Small intestine (tissue), 7 donors: ENCODE measurements around the gene C1orf105. TPM values are rescaled to one million over a fixed set of nuclear protein-coding genes. Genes with fewer than 3 reads are reported as not detected.
A peak's percentile ranks its signal among the peaks of the same experiment; 100 is the strongest.

ENCODE experiments used
- DNase-seq, 2 donors: peaks; one replicate each; pipeline versions ENCODE4 v3.0.0 to v3.0.0-alpha.2; 2013
- FAIRE-seq: peaks from 2 replicates; lab custom pipeline; 2012; peaks lifted over from hg19 to GRCh38; lab: Jason Lieb, UNC
- H3K27ac ChIP-seq, 3 donors: one replicate each; pipeline ENCODE4 v1.5.1; 2013; ENCODE audit warnings: low read length in 2 of 3, mild to moderate bottlenecking in 2 of 3, control low read depth in 1 of 3, inconsistent platforms in 1 of 3, low read depth in 1 of 3, moderate library complexity in 1 of 3
- H3K27me3 ChIP-seq, 3 donors: one replicate each; pipeline ENCODE4 v1.6.1; 2013; ENCODE audit warnings: low read length in 3 of 3, inconsistent platforms in 1 of 3; ENCODE audit not compliant: control insufficient read depth in 3 of 3, insufficient read depth in 3 of 3
- H3K36me3 ChIP-seq, 3 donors: one replicate each; pipeline ENCODE4 v1.6.1; 2013; ENCODE audit warnings: low read length in 3 of 3, inconsistent platforms in 1 of 3, low read depth in 1 of 3, mild to moderate bottlenecking in 1 of 3, moderate library complexity in 1 of 3; ENCODE audit not compliant: control insufficient read depth in 3 of 3, insufficient read depth in 2 of 3
- H3K4me1 ChIP-seq, 3 donors: one replicate each; pipeline ENCODE4 v1.6.1; 2013; ENCODE audit warnings: low read length in 2 of 3, inconsistent platforms in 1 of 3, low read depth in 1 of 3, mild to moderate bottlenecking in 1 of 3, moderate library complexity in 1 of 3; ENCODE audit not compliant: control insufficient read depth in 3 of 3, insufficient read depth in 2 of 3
- H3K4me3 ChIP-seq, 3 donors: one replicate each; pipeline ENCODE4 v1.5.1; 2013; ENCODE audit warnings: low read length in 3 of 3, control low read depth in 1 of 3, inconsistent platforms in 1 of 3, low read depth in 1 of 3, mild to moderate bottlenecking in 1 of 3, moderate library complexity in 1 of 3
- H3K9me3 ChIP-seq, 2 donors: one replicate each; pipeline ENCODE4 v1.6.1; 2013; ENCODE audit warnings: low read depth in 1 of 2, low read length in 1 of 2; ENCODE audit not compliant: control insufficient read depth in 2 of 2, insufficient read depth in 1 of 2
- WGBS, 3 donors: extraction: QIAGEN DNeasy Blood & Tissue Kit; methylation state at CpG; one replicate each; pipeline ENCODE4 v1.1.7; 2013; 5-methylcytosine and 5-hydroxymethylcytosine counted together
- polyA plus RNA-seq, 4 donors: library from polyadenylated mRNA; stranded (reverse) in 3 of 4; unstranded in 1 of 4; fragments of 200-250 nt in 3 of 4; fragments of 120-200 nt in 1 of 4; gene quantifications; one replicate each; pipeline versions ENCODE4 v1.2.1 to v1.2.3, GENCODE V29; 2013
- donor health status: healthy with polysubstance abuse.
- donor health status: control.
- donor health status: control.
- donor health status: Bipolar disorder and iron deficiency.
- donor health status: healthy.

Gene C1orf105
- polyA plus RNA-seq, 4 donors, result 0.10 to 1.1 (median 0.99) TPM; not detected in 1

GRCh38 chr1:172450524-172450885 is 30.0 kb downstream of the C1orf105 start:
- FAIRE-seq, result no peak
- WGBS, 3 donors, result 14 to 49% (median 41%) methylated on average over 7 of the region's 7 CpGs
- H3K27ac ChIP-seq, result peak overlapping the region; percentile 75 to 79 (median 76)

GRCh38 chr1:172451002-172451443 is 30.5 kb downstream of the C1orf105 start:
- no peaks in the 10 kb centered on the region for H3K27me3 ChIP-seq
- FAIRE-seq, result no peak
- H3K4me3 ChIP-seq, result no peak overlapping the region
- WGBS, 3 donors, result 11 to 55% (median 18%) methylated on average over 2 of the region's 2 CpGs
- H3K27ac ChIP-seq, result peak overlapping the region; percentile 75 to 79 (median 76)
- no peaks in the 10 kb centered on the region for H3K36me3 ChIP-seq
- no peaks in the 10 kb centered on the region for H3K9me3 ChIP-seq
- H3K4me1 ChIP-seq, result peaks cover 0 to 77% (median 1%) of the 10 kb centered on the region in 3 donors
- peak; percentile 75 to 89 for DNase-seq

More at GRCh38 chr1:172450524-172450885, 30.0 kb downstream of the C1orf105 start:
- DNase-seq, result peak; percentile 84 to 86
- peaks cover 0 to 72% (median 1%) of the 10 kb centered on the region in 3 donors for H3K4me1 ChIP-seq
- no peaks in the 10 kb centered on the region for H3K9me3 ChIP-seq
- no peaks in the 10 kb centered on the region for H3K27me3 ChIP-seq
- no peak overlapping the region for H3K4me3 ChIP-seq
- no peaks in the 10 kb centered on the region for H3K36me3 ChIP-seq

DNA sequence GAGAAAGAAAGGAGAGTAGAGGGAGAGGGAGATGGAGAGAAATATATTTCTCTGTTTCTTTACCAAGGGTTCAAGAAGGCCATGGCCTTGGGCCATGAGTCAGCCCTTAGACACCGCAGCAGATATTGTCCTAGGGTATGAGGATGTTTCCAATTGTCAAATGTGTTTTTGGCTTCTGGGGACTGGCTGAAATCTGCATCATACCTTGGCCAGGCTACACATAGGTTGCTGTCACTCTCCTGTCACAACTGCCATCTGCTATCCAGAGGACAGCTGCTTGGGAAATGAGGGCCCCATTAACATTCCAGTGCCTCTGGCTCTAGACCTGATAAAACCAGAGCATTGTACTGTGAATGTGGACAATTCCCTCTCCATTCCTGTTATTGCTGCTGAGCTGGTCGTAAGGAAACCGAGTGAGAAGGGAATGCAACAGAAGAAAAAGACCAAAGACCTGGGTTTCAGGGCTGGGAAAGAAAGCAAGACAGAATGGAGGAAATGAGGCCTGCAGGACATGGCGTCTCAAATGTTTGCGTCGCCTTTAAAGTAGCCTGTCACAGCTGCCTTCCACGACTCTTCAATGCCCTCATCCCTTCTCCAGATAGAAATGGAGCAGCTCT is 32.2 kb downstream of the C1orf105 start:
- Histone ChIP-seq H3K27ac (peak overlapping the region in 1 of 3 donors; percentile 51), H3K27me3 (no peaks in the 10 kb centered on the region), H3K4me3 (no peak overlapping the region), H3K36me3 (no peaks in the 10 kb centered on the region), H3K9me3 (no peaks in the 10 kb centered on the region), H3K4me1 (peaks cover 0 to 79% (median 1%) of the 10 kb centered on the region in 3 donors)
- WGBS, 3 donors, result 47 to 71% (median 69%) methylated on average over 7 of the region's 7 CpGs
- no peak for FAIRE-seq
- DNase-seq, result peak in 1 of 2 donors; percentile 52

GRCh38 chr1:172453153-172453545 is 32.7 kb downstream of the C1orf105 start:
- DNase-seq (no peak), FAIRE-seq (no peak)
- no peaks in the 10 kb centered on the region for H3K36me3 ChIP-seq
- H3K9me3 ChIP-seq, result no peaks in the 10 kb centered on the region
- H3K27me3 ChIP-seq, result no peaks in the 10 kb centered on the region
- H3K27ac ChIP-seq, result peak overlapping the region in 1 of 3 donors; percentile 51
- H3K4me1 ChIP-seq, result peaks cover 0 to 77% (median 1%) of the 10 kb centered on the region in 3 donors
- no peak overlapping the region for H3K4me3 ChIP-seq
- 57 to 75% (median 63%) methylated on average over 6 of the region's 6 CpGs for WGBS, 3 donors

GRCh38 chr1:172453607-172454006 is 33.1 kb downstream of the C1orf105 start:
- 32 to 62% (median 39%) methylated on average over 1 of the region's 1 CpG for WGBS, 3 donors
- Histone ChIP-seq H3K36me3 (no peaks in the 10 kb centered on the region), H3K27me3 (no peaks in the 10 kb centered on the region), H3K9me3 (no peaks in the 10 kb centered on the region), H3K27ac (peak overlapping the region in 1 of 3 donors; percentile 31), H3K4me1 (peaks cover 0 to 72% (median 1%) of the 10 kb centered on the region in 3 donors), H3K4me3 (no peak overlapping the region)
- FAIRE-seq, result no peak
- DNase-seq, result no peak

GRCh38 chr1:172455451-172455850 is 35.0 kb downstream of the C1orf105 start:
- H3K27ac ChIP-seq, result peak overlapping the region in 1 of 3 donors; percentile 59
- FAIRE-seq, result no peak
- 19 to 61% (median 58%) methylated on average over 1 of the region's 1 CpG for WGBS, 3 donors
- no peaks in the 10 kb centered on the region for H3K27me3 ChIP-seq
- no peaks in the 10 kb centered on the region for H3K36me3 ChIP-seq
- DNase-seq, result peak; percentile 22 to 66
- H3K4me3 ChIP-seq, result no peak overlapping the region
- peaks cover 0 to 54% (median 1%) of the 10 kb centered on the region in 3 donors for H3K4me1 ChIP-seq
- no peaks in the 10 kb centered on the region for H3K9me3 ChIP-seq

DNA sequence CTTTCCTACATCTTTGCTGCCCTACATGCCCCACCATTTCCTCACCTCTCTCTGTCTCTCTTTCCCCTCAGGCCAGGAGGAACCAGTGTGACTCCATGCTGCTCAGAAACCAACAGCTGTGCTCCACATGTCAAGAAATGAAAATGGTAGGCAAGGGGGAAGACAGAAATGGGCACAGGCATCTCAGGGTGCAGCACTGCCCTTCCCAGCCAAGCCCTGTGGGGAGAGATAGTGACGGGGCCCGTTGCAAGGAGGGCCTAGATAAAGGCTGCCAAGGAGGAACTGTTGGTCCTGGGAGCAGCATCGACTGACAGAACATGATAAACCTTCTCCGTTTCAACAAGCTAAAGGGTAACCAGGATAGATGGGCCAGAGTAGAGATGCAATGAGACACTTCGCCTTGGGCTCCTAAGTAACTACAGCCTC is 35.9 kb downstream of the C1orf105 start:
- FAIRE-seq, result no peak
- no peak for DNase-seq
- Histone ChIP-seq H3K9me3 (no peaks in the 10 kb centered on the region), H3K36me3 (no peaks in the 10 kb centered on the region), H3K27me3 (no peaks in the 10 kb centered on the region), H3K4me1 (peaks cover 0 to 45% (median 1%) of the 10 kb centered on the region in 3 donors), H3K27ac (no peak overlapping the region), H3K4me3 (no peak overlapping the region)
- 69 to 76% (median 73%) methylated on average over 5 of the region's 5 CpGs for WGBS, 3 donors

GRCh38 chr1:172457479-172458130 is 37.1 kb downstream of the C1orf105 start:
- no peaks in the 10 kb centered on the region for H3K36me3 ChIP-seq
- no peak overlapping the region for H3K4me3 ChIP-seq
- H3K9me3 ChIP-seq, result no peaks in the 10 kb centered on the region
- WGBS, 3 donors, result 94 to 95% (median 95%) methylated on average over 1 of the region's 1 CpG
- peaks cover 0 to 39% (median 1%) of the 10 kb centered on the region in 3 donors for H3K4me1 ChIP-seq
- no peak for DNase-seq
- no peaks in the 10 kb centered on the region for H3K27me3 ChIP-seq
- H3K27ac ChIP-seq, result no peak overlapping the region
- FAIRE-seq, result no peak
